Mesendoderm (in vitro differentiated cells): ENCODE results near the gene SKIC8. TPM values are rescaled to one million over a fixed set of nuclear protein-coding genes. Genes with fewer than 3 reads are reported as not detected.

ENCODE experiments used
- small RNA-seq: library from polyadenylated mRNA; stranded (forward); fragments of <200 nt; extraction: miRNeasy Mini kit (QIAGEN cat#:217004); gene quantifications from one replicate; pipeline ENCODE3, GENCODE V24; 2013; ENCODE audit not compliant: insufficient read depth

The SKIC8 gene

Small RNA genes within 50 kb of the gene (small RNA-seq; reads per million reads assigned to genes)
- not detected for gene AC090607.5
